Calu3 (cell line): ENCODE measurements around the gene PSMC3IP. TPM values are rescaled to one million over a fixed set of nuclear protein-coding genes. Genes with fewer than 3 reads are reported as not detected.

Experiments used
- BruUV-seq: library from RNA; stranded (reverse); fragments of 400-500 nt; replicated peaks from 2 replicates; lab custom pipeline; 2021; lab: Mats Ljungman, UMichigan
- CTCF ChIA-PET: fragments of 300-600 bp; sonication (Branson Sonifier 250); formaldehyde crosslinking; loops from one replicate; lab custom pipeline; 2022; ENCODE audit warnings: antibody characterized with exemption; lab: Charles Lee
- DNase-seq: peaks from one replicate; pipeline ENCODE4 v3.0.0; 2022
- H3K27ac Mint-ChIP-seq: one replicate; pipeline ENCODE4 v1.8.0; 2022; ENCODE audit warnings: mixed read lengths; ENCODE audit not compliant: unreplicated experiment
- H3K27me3 Mint-ChIP-seq: one replicate; pipeline ENCODE4 v1.8.0; 2022; ENCODE audit warnings: mixed read lengths; ENCODE audit not compliant: unreplicated experiment
- H3K36me3 Mint-ChIP-seq: one replicate; pipeline ENCODE4 v1.8.0; 2022; ENCODE audit warnings: mild to moderate bottlenecking, moderate library complexity, mixed read lengths; ENCODE audit not compliant: insufficient read depth, unreplicated experiment
- H3K4me1 Mint-ChIP-seq: one replicate; pipeline ENCODE4 v1.8.0; 2022; ENCODE audit warnings: mild to moderate bottlenecking, low read depth, mixed read lengths; ENCODE audit not compliant: unreplicated experiment
- H3K4me3 Mint-ChIP-seq: one replicate; pipeline ENCODE4 v1.8.0; 2022; ENCODE audit warnings: mild to moderate bottlenecking, low read depth, moderate library complexity, mixed read lengths; ENCODE audit not compliant: unreplicated experiment
- H3K9me3 Mint-ChIP-seq: one replicate; pipeline ENCODE4 v1.8.0; 2022; ENCODE audit warnings: low read depth, mixed read lengths; ENCODE audit not compliant: unreplicated experiment
- intact Hi-C: fragments of 100-400 bp; cut with micrococcal nuclease; formaldehyde crosslinking; loops from one replicate; pipeline ENCODE4 v1.10.0; 2022; ENCODE audit not compliant: unreplicated experiment
- total RNA-seq: library from RNA; stranded (reverse); gene quantifications from 2 replicates; pipeline ENCODE4 v1.2.3, GENCODE V29; 2022
- TF ChIP-seq, protein P1 (sequence below): fragments of 200-600 bp; IDR thresholded peaks from one replicate; pipeline ENCODE4 v1.8.0; 2022; ENCODE audit warnings: antibody characterized with exemption; ENCODE audit not compliant: unreplicated experiment

Gene PSMC3IP
- total RNA-seq, 1 experiment from 2014 or later, result 31.8 TPM

DNA sequence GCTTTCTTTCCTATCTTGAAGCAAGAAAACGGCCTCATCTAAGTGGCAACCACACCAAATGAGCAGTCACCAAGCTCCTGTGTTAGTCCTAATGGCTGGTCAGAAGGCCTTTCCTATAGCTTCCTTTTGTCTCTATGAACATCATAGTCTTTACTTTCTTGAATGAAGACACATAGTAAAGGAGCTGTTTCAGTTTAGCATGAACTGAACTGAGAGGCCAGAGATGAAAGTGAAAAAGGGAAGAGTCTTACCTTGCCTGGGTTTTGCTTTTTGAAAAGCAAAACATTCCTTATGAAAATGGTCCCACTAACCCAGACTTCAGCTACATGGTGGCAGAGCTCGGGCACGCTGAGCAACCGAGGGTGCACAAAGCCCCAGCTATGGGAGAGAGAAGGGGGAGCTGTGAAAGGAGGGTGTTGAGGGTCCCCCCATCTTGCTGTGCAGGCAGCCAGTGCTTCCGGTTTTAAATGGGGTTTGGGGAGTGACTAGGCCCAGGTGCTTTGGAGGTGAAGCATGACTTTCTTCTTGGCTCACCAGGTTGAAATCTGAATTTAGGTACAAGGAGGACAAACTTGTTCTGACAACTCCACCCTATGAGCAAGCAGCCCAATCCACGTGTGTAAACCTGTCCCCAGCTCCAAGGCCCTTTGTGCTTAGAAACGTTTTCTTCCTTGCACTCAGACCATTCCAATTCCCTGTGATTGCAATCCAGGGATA lies 9.1 kb upstream of the PSMC3IP start:
- no peak overlapping the region for H3K27ac Mint-ChIP-seq
- intact Hi-C loops, result no loop called here
- no peak overlapping the region for H3K4me3 Mint-ChIP-seq
- H3K9me3 Mint-ChIP-seq, result no peaks in the 10 kb centered on the region
- H3K27me3 Mint-ChIP-seq, result no peaks in the 10 kb centered on the region
- peaks cover 55% of the 10 kb centered on the region for H3K36me3 Mint-ChIP-seq
- DNase-seq, result no peak
- H3K4me1 Mint-ChIP-seq, result no peaks in the 10 kb centered on the region
- no TSS peak for BruUV-seq
- CTCF ChIA-PET, result no interaction called here
- TF ChIP-seq, protein P1, sequence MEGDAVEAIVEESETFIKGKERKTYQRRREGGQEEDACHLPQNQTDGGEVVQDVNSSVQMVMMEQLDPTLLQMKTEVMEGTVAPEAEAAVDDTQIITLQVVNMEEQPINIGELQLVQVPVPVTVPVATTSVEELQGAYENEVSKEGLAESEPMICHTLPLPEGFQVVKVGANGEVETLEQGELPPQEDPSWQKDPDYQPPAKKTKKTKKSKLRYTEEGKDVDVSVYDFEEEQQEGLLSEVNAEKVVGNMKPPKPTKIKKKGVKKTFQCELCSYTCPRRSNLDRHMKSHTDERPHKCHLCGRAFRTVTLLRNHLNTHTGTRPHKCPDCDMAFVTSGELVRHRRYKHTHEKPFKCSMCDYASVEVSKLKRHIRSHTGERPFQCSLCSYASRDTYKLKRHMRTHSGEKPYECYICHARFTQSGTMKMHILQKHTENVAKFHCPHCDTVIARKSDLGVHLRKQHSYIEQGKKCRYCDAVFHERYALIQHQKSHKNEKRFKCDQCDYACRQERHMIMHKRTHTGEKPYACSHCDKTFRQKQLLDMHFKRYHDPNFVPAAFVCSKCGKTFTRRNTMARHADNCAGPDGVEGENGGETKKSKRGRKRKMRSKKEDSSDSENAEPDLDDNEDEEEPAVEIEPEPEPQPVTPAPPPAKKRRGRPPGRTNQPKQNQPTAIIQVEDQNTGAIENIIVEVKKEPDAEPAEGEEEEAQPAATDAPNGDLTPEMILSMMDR, result no peak

DNA sequence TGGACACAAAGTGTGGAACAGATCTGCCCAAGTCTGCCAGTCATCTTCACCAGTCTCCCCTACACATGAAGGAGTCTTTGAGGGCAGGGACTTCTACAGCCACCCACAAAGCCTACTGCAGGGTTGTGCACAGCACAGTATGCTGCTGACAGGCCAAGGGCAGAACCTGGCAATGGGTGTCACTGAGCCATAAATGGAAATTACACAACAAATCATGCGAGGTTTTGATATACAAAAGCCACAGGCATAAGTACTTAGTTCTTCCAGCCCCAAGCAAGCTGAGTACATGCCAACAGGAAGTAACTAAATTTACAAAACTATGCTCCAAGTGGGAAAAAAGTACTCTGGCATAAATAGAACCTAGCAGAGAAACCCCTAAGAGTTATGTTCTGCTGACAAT lies 7.8 kb upstream of the PSMC3IP start:
- CTCF ChIA-PET, result no interaction called here
- Mint-ChIP-seq H3K36me3 (peaks cover 57% of the 10 kb centered on the region), H3K9me3 (no peaks in the 10 kb centered on the region), H3K27ac (no peak overlapping the region), H3K4me1 (no peaks in the 10 kb centered on the region), H3K4me3 (no peak overlapping the region), H3K27me3 (no peaks in the 10 kb centered on the region)
- TF ChIP-seq, protein P1, result no peak
- BruUV-seq, result no TSS peak
- intact Hi-C loops, result no loop called here
- DNase-seq, result no peak

DNA sequence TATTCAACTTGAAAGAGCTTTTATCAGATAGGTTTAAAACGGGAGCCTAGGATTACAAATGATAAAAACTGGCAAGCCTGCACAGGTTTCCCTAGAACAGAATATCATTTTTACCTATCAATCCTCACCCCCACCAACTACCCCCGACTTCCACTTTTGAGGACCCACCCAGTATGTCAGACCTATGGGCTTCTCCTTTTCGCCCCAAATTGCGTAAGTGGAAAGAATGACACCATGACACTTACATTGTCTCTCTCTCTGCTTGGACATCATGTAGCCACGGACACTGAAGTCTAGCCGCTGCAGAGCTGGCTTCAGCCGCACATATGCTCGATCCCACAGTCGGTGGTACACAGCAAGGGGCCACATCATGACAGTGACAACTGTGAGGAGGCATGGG lies 7.4 kb upstream of the PSMC3IP start:
- intact Hi-C loops, result no loop called here
- CTCF ChIA-PET, result no interaction called here
- H3K4me3 Mint-ChIP-seq, result no peak overlapping the region
- peaks cover 56% of the 10 kb centered on the region for H3K36me3 Mint-ChIP-seq
- no peak overlapping the region for H3K27ac Mint-ChIP-seq
- no peak for DNase-seq
- H3K9me3 Mint-ChIP-seq, result no peaks in the 10 kb centered on the region
- H3K27me3 Mint-ChIP-seq, result no peaks in the 10 kb centered on the region
- peaks cover under 1% of the 10 kb centered on the region for H3K4me1 Mint-ChIP-seq
- TF ChIP-seq, protein P1, result no peak
- BruUV-seq, result no TSS peak

DNA sequence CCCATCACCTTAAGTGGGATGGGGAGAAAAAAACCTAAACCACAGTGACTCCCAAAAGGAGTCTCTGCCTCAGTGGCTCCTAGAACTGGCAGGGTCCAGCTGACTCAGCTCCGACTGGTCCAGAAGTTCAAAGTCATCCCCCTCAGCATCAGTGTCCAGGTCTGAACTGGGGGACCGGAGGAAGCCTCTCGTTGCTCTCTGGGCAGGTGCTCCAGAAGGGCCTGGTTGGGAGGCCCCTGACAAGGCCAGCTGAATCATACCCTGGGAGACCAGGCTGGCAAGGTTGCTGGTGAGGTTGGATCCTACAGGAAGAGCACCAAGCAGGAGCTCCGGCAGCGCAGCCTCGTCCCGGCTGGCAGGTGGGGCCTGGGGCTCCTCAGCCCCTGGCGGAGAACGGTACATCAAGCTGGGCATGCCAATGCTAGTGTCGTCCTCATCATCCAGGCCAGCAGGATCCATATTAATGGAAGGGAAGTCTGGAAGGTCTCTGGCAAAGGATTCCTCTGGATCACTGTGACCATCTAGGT lies 4.3 kb upstream of the PSMC3IP start:
- Mint-ChIP-seq H3K4me3 (no peak overlapping the region), H3K4me1 (peaks cover 19% of the 10 kb centered on the region), H3K27me3 (no peaks in the 10 kb centered on the region), H3K27ac (no peak overlapping the region), H3K9me3 (no peaks in the 10 kb centered on the region), H3K36me3 (peaks cover 74% of the 10 kb centered on the region)
- BruUV-seq, result no TSS peak
- CTCF ChIA-PET, result interaction anchor here (0.5 kb wide), 1 partner anchor 263 kb away, joined by 4 read pairs; no protein-coding TSS in a partner anchor
- TF ChIP-seq, protein P1, result no peak
- intact Hi-C loops, result no loop called here
- DNase-seq, result no peak
